ENCODE measurements around the gene RAB7B.

The RAB7B gene

GRCh38 chr1:205934788-205935187 is 68.4 kb downstream of the RAB7B start:
- TF ChIP-seq, protein P1, sequence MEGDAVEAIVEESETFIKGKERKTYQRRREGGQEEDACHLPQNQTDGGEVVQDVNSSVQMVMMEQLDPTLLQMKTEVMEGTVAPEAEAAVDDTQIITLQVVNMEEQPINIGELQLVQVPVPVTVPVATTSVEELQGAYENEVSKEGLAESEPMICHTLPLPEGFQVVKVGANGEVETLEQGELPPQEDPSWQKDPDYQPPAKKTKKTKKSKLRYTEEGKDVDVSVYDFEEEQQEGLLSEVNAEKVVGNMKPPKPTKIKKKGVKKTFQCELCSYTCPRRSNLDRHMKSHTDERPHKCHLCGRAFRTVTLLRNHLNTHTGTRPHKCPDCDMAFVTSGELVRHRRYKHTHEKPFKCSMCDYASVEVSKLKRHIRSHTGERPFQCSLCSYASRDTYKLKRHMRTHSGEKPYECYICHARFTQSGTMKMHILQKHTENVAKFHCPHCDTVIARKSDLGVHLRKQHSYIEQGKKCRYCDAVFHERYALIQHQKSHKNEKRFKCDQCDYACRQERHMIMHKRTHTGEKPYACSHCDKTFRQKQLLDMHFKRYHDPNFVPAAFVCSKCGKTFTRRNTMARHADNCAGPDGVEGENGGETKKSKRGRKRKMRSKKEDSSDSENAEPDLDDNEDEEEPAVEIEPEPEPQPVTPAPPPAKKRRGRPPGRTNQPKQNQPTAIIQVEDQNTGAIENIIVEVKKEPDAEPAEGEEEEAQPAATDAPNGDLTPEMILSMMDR (conservative IDR thresholded peaks at IDR 0.05): no peak
- H3K27ac ChIP-seq: no peak overlapping the region

GRCh38 chr1:205933671-205934618 is 69.2 kb downstream of the RAB7B start:
- no peak overlapping the region for H3K27ac ChIP-seq
- TF ChIP-seq, protein P1 (conservative IDR thresholded peaks at IDR 0.05): no peak

GRCh38 chr1:205932776-205933175 is 70.4 kb downstream of the RAB7B start:
- no peak overlapping the region for H3K27ac ChIP-seq
- TF ChIP-seq, protein P1 (conservative IDR thresholded peaks at IDR 0.05): no peak

GRCh38 chr1:205930799-205931281 is 72.4 kb downstream of the RAB7B start:
- H3K27ac ChIP-seq: no peak overlapping the region
- TF ChIP-seq, protein P1 (conservative IDR thresholded peaks at IDR 0.05): no peak

- TF ChIP-seq, protein P1 (conservative IDR thresholded peaks at IDR 0.05): no peak
- no peak overlapping the region for H3K27ac ChIP-seq
Observed at GRCh38 chr1:205930195-205930577, 73.0 kb downstream of the RAB7B start.

DNA sequence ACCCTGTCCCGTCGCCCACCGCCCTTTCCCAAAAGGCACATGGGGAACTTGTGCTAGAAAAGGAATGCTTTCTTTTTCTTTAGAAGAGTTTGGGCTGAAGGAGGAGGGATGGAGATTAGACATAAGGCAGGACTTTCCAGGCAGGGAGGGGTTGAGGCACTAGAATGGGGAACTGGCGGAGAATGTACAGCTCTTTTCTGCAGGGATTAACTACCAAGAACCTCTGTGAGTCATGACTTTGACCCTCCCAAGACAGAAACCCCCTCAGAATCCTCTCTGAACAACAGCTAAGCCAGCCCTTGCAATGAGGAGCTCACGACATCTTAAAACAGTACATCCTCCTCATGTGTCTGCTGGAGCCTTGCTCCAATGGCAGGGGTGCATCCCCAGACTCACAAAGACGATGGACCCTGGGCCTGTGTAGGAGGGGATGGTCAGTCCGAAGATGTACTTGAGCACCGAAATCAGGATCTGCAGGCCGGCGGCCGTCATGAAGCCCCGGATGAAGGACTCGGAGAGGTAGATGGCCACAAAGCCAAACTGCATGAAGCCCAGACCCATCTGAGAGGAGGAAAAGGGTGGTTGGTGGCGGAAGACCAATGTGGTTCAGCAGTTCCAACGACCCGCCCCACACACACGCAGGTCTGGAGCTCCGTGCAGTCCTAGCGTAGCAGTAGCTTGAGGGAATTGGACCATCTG is 73.5 kb downstream of the RAB7B start:
- no peak overlapping the region for H3K27ac ChIP-seq
- TF ChIP-seq, protein P1 (conservative IDR thresholded peaks at IDR 0.05): no peak

- TF ChIP-seq, protein P1 (conservative IDR thresholded peaks at IDR 0.05): no peak
- no peak overlapping the region for H3K27ac ChIP-seq
Observed at GRCh38 chr1:205928317-205928716, 74.9 kb downstream of the RAB7B start.
